ENCODE data around the gene CNGA1. TPM values are rescaled to one million over a fixed set of nuclear protein-coding genes. Genes with fewer than 3 reads are reported as not detected.

Gene CNGA1
- total RNA-seq, 1 experiment from 2014 or later: not detected

DNA sequence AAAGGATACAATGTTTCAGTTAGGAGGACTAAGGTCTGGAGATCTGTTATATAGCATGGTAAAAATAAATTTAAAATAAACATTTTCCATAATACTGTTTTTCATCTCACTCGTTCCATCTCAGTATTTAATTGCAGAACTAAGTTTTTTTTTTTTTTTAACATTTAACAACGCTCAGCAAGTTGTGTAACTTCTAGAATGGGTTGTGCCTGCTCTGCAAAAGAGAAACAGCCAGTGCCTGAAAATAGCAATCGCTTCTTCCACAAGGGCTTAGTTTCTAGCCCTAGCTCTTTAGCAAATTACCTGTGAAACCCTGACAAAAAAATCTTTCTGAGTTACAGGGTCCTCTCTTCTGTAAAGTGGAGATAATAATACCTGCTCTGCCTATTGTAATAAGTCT, 41.9 kb downstream of the CNGA1 start:
- no peak overlapping the region for H3K27ac ChIP-seq
- no peaks in the 10 kb centered on the region for H3K4me1 ChIP-seq (replicated peaks)
- H3K4me3 ChIP-seq: no peak overlapping the region
- no peaks in the 10 kb centered on the region for H3K9me3 ChIP-seq (replicated peaks)
- no peaks in the 10 kb centered on the region for H3K36me3 ChIP-seq
- no peaks in the 10 kb centered on the region for H3K27me3 ChIP-seq (replicated peaks)
- DNase-seq (ENCODE audit: low read depth in 1 of 2, low spot score in 2 of 2): no peak

DNA sequence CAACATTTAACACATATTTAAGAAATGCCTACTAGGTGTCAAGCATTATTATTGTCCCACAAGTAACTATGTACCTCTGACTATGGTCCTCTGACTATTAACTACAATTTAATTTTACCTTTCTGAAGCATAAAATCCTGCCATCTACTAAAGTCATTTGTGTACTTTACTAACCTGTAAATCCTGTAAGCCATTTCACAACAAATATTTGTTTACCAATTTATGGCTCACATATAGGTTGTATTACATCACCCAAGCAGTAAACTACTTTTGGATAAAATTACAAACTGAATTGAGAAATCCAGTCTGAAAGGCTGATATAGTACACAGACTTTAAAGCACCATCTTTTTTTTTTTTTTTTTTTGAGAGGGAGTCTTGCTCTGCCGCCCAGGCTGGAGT, 43.8 kb downstream of the CNGA1 start:
- Histone ChIP-seq H3K4me3 (no peak overlapping the region), H3K36me3 (no peaks in the 10 kb centered on the region)
- DNase-seq (ENCODE audit: low read depth in 1 of 2, low spot score in 2 of 2): no peak

DNA sequence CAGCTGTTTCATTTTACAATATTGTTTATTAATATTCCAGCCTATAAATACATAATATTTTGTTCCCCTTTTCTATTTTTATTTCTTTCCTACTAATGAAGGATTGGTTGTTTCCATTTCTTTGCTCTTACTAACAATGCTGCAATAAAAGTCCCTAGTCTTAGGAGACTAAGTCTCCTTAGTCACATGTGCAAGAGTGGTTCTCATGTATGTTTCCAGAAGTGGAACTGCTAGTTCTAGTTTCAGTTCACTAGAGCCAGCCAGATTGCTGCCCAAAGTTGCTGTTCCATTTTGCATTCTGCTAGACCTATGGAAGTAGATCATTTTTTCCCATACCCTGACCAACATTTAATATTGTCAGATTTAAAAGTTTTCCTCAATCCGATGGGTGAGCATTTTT, 44.3 kb downstream of the CNGA1 start:
- no peaks in the 10 kb centered on the region for H3K36me3 ChIP-seq
- H3K27me3 ChIP-seq (replicated peaks): no peaks in the 10 kb centered on the region
- no peak overlapping the region for H3K4me3 ChIP-seq
- no peaks in the 10 kb centered on the region for H3K4me1 ChIP-seq (replicated peaks)
- H3K27ac ChIP-seq: no peak overlapping the region
- no peaks in the 10 kb centered on the region for H3K9me3 ChIP-seq (replicated peaks)
- DNase-seq (ENCODE audit: low read depth in 1 of 2, low spot score in 2 of 2): no peak

More for the DNA sequence above, 43.8 kb downstream of the CNGA1 start:
- H3K4me1 ChIP-seq (replicated peaks): no peaks in the 10 kb centered on the region
- no peaks in the 10 kb centered on the region for H3K27me3 ChIP-seq (replicated peaks)
- no peaks in the 10 kb centered on the region for H3K9me3 ChIP-seq (replicated peaks)
- no peak overlapping the region for H3K27ac ChIP-seq

DNA sequence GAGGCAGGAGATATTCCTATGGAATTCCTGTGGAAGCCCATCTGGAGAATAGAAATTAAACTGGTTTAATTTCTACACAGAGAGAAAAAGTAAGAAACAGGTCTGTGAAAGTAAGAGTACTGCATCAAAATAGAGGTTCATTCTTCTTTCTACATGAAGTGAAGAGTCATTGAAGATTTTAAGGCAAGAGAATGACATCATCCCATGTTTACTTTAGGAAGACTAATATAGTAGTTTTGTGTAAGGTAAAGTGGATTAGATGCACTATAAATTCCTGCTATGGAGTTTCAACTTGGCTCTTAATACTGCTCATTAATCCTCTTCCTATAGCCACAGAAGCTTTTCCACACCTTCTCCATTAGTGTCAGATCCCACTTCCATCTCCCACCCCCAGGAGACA, 47.6 kb downstream of the CNGA1 start:
- H3K36me3 ChIP-seq: no peaks in the 10 kb centered on the region
- no peaks in the 10 kb centered on the region for H3K27me3 ChIP-seq (replicated peaks)

DNA sequence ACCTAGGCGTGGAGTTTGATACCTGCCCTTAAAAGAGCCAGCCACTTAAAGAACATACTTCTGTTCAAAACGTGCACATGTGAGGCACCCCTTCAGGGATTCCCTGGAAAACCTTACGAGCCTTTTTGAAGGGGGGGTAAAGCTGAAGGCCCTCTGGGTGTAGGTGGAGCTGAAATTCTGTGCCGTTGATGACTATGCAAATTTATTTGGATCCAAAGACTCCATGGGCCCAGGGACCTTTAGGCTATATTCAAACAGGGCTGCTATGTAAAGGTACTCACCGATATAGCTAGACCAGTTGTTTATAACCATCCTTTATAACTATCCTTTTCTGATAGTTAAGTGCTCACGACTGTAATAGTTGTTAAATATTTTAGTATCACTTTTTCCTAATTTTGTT, 61.8 kb downstream of the CNGA1 start:
- no peaks in the 10 kb centered on the region for H3K27me3 ChIP-seq (replicated peaks)
- H3K36me3 ChIP-seq: no peaks in the 10 kb centered on the region
- no peak overlapping the region for H3K27ac ChIP-seq
- DNase-seq (ENCODE audit: low read depth in 1 of 2, low spot score in 2 of 2): no peak
- no peaks in the 10 kb centered on the region for H3K9me3 ChIP-seq (replicated peaks)
- no peak overlapping the region for H3K4me3 ChIP-seq
- H3K4me1 ChIP-seq (replicated peaks): no peaks in the 10 kb centered on the region

More for the DNA sequence above, 47.6 kb downstream of the CNGA1 start:
- Histone ChIP-seq H3K27ac (no peak overlapping the region), H3K9me3 (replicated peaks) (no peaks in the 10 kb centered on the region), H3K4me3 (no peak overlapping the region), H3K4me1 (replicated peaks) (no peaks in the 10 kb centered on the region)
- no peak for DNase-seq (ENCODE audit: low read depth in 1 of 2, low spot score in 2 of 2)

DNA sequence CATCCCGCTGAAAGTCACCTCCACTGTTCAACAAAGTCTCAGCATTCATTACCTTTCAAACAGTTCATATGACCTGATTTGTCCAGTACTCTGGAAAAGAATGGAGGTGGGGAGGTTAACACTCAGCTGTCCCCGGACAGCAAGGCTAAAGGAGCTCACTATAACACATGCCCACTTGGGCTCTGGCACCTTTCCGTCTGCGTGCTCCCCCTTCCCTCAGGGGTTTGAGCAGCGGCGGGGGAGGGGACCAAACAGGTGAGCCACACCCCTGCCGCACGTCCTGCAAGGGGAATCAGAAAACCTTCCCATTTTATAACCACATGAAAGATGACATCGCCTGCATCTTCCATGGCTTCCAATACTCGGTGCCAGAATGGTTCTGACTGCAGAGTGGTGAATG, 62.2 kb downstream of the CNGA1 start:
- H3K36me3 ChIP-seq: no peaks in the 10 kb centered on the region
- H3K27me3 ChIP-seq (replicated peaks): no peaks in the 10 kb centered on the region
- no peaks in the 10 kb centered on the region for H3K4me1 ChIP-seq (replicated peaks)
- DNase-seq (ENCODE audit: low read depth in 1 of 2, low spot score in 2 of 2): no peak
- H3K4me3 ChIP-seq: no peak overlapping the region
- no peak overlapping the region for H3K27ac ChIP-seq
- no peaks in the 10 kb centered on the region for H3K9me3 ChIP-seq (replicated peaks)

DNA sequence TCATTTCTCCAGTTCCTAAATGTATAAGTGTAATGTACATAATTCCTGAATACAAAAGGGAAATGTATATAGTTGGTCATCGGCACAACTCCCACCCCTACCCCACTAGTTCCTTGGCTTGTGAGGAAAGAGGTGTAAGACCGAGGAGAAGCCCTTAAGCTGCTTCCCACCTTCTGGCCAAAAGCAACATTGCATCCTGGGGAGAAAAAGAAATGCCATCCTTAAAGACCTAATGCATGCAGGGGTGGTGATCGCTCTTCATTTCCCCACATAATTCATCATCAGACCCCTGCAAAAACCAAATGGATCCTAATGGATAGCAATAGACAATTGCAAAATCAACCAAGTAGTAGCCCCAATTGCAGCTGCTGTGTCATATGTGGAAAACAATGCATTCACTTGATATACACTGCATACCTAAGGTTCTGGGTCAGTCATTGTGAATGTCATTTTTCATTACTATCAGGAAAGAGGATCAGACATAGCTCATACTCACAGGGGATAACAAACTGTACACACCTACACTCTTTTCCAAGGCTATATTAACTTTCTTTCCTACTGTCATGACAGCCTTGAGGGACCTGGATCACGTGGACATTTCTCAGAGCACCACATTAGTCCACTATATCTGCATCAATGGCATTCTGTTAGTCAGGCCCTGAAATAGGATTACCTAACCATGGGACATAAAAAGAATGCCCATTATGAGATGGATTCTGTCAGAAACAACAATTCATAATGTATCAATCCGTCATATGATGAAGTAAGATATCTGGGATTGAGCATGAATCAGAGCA, 70.4 kb downstream of the CNGA1 start:
- DNase-seq (ENCODE audit: low read depth in 1 of 2, low spot score in 2 of 2): no peak
- no peaks in the 10 kb centered on the region for H3K27me3 ChIP-seq (replicated peaks)
- no peaks in the 10 kb centered on the region for H3K9me3 ChIP-seq (replicated peaks)
- no peak overlapping the region for H3K4me3 ChIP-seq
- no peak overlapping the region for H3K27ac ChIP-seq
- H3K4me1 ChIP-seq (replicated peaks): no peaks in the 10 kb centered on the region
- no peaks in the 10 kb centered on the region for H3K36me3 ChIP-seq

DNA sequence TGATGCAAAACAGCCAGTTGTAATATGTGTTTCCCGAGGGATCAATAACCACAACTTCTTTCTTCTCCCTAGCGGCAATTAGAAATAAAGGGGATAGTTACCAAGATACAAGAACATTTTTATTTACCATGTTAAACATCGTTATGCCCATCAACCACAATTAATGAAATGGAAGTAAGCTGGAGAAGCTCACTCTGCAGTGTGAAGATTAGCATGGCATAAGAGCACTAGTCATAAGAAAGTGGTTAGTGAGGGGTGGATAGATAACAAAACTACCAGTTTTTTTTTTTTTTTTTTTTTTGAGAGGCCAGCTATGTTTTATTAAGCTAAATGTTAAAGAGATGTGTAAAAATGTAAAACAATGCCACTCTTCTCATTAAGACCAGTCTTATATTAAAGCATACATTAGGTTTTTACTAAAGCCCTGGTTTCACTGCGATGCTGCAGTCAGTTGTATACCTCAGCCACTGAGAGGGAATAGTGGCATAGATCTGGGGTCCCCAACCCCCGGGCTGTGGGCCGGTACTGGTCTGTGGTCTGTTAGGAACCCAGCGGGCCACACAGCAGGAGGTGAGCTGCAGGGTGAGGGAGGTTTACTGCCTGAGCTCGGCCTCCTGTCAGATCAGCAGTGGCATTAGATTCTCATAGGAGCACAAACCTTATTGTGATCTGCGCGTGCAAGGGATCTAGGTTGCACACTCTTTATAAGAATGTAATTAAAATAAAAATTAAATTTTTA, 74.2 kb downstream of the CNGA1 start:
- no peak overlapping the region for H3K4me3 ChIP-seq

DNA sequence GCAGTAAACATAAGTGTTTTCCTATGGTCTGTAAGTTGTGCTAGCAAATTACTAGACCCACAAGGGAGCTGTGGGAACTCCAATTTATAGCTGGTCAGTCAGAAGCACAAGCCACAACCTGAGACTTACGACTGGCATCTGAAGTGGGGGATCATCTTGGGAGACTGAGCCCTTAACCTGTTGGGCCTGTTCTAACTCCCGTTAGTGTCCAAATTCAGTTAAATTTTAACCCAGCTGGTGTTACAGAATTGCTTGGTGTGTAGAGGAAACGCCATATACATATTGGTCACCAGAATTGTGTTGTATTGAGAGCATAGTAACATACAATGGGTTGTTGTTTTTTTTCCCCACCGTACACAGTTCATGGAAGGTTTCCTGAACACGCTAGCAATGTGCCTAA, 77.0 kb downstream of the CNGA1 start:
- Histone ChIP-seq H3K27ac (no peak overlapping the region), H3K4me1 (replicated peaks) (no peaks in the 10 kb centered on the region), H3K9me3 (replicated peaks) (no peaks in the 10 kb centered on the region), H3K36me3 (no peaks in the 10 kb centered on the region), H3K4me3 (no peak overlapping the region), H3K27me3 (replicated peaks) (no peaks in the 10 kb centered on the region)
- DNase-seq (ENCODE audit: low read depth in 1 of 2, low spot score in 2 of 2): no peak

More for the DNA sequence above, 74.2 kb downstream of the CNGA1 start:
- Histone ChIP-seq H3K4me1 (replicated peaks) (no peaks in the 10 kb centered on the region), H3K9me3 (replicated peaks) (no peaks in the 10 kb centered on the region), H3K27ac (no peak overlapping the region), H3K36me3 (no peaks in the 10 kb centered on the region), H3K27me3 (replicated peaks) (no peaks in the 10 kb centered on the region)
- no peak for DNase-seq (ENCODE audit: low read depth in 1 of 2, low spot score in 2 of 2)

DNA sequence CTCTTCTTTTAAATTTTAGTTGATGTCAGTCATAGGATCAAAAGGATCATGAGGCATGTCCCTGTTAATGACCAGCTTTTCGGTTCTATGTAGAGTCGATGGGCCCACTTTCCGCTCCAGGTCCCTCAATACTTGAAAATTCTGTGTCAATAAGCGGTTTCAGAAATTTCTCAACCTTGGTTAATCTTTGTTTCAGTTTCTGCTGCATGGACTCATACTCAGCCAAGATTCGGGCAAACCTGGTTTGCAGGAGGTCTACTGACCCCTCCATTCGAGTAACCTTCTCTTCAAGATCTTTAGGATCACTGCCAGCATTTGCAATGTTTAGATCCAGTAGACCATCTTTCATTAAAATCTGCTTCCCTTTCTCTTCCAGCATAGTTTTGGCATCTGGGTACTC, 80.1 kb downstream of the CNGA1 start:
- no peak for DNase-seq (ENCODE audit: low read depth in 1 of 2, low spot score in 2 of 2)
- Histone ChIP-seq H3K27me3 (replicated peaks) (no peaks in the 10 kb centered on the region), H3K36me3 (no peaks in the 10 kb centered on the region)

DNA sequence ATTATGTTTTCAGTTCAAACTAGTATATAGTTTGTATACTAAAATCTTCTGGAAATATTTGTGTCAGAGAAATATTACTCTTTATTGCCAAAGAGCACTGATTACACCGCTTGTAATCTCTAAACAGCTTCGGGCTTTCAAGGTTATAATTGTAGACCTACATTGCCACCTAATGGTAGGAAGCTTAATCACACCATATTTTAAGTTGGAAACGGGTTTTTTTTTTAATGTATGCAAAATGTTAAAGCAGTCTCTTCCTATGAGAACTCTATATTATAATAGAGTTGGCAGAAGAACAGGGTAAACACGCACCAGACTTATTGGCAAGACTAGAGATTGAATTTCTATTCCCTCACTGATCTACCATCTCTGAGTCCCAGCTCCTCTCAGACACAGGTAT, 82.6 kb downstream of the CNGA1 start:
- Histone ChIP-seq H3K9me3 (replicated peaks) (no peaks in the 10 kb centered on the region), H3K27me3 (replicated peaks) (no peaks in the 10 kb centered on the region), H3K4me1 (replicated peaks) (no peaks in the 10 kb centered on the region), H3K4me3 (no peak overlapping the region), H3K27ac (no peak overlapping the region), H3K36me3 (no peaks in the 10 kb centered on the region)
- DNase-seq (ENCODE audit: low read depth in 1 of 2, low spot score in 2 of 2): no peak

More for the DNA sequence above, 80.1 kb downstream of the CNGA1 start:
- H3K4me1 ChIP-seq (replicated peaks): no peaks in the 10 kb centered on the region
- H3K27ac ChIP-seq: no peak overlapping the region
- H3K4me3 ChIP-seq: no peak overlapping the region
- H3K9me3 ChIP-seq (replicated peaks): no peaks in the 10 kb centered on the region

DNA sequence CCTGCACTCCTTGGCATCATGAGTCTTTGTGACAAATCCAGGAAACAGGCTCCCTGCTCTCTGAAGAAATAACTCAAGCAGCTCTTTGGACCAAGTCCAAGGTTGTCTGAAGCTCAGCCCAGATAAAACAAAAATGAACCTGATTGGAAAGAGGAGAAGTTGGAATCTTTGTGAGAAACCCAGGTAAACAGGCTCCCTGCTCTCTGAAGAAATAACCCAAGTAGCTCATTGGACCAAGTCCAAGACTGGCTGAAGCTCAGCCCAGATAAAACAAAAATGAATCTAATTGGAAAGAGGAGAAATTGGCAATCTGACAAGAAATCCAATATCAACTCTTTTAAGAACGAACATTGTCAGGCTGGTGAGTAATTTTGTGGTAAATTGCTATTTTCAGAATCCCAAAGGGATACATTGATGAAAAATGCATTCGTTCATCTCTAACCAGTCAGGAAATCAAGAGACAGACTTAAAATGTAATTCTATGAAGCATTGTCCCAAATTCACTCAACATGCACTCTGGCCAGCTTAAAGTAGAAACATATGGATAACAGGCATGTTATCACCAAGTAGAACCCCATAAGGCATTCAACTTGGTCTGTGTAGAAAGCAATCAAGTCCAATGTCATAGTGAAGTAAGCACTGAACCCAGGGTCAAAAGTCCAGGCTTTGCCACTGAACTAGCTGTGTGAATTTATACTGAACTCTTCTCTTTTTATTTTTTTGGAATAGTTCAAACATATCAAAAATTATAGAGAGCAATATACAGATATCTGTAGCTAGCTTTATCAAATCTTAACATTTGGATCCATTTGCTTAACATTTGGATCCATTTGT, 85.3 kb downstream of the CNGA1 start:
- Histone ChIP-seq H3K4me3 (no peak overlapping the region), H3K36me3 (no peaks in the 10 kb centered on the region), H3K27me3 (replicated peaks) (no peaks in the 10 kb centered on the region), H3K9me3 (replicated peaks) (no peaks in the 10 kb centered on the region), H3K27ac (no peak overlapping the region), H3K4me1 (replicated peaks) (no peaks in the 10 kb centered on the region)
- DNase-seq (ENCODE audit: low read depth in 1 of 2, low spot score in 2 of 2): no peak

DNA sequence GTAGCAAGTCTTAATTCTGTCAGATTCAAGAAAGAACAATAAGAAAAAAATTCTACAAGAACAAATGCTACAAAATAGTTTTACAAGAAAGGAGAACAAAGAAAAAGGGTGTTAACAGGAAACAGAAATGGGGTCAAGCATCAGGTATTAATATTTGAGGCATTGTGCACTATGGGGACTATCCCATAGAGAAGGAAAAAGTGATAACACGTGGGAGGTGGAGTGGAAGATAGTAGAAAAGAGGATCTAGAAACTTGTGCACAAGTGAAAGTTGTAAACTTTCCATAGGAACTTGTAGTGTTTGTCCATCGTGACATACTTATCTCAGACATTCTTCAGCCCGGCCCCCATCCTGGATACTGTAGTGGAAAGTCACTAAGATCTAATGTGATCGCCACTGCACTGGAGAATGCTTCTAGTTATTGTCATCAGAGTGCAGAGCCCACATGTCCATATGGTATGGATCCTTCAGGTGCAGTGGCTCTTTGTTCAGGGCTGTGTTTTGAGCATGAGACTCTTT, 86.7 kb downstream of the CNGA1 start:
- Histone ChIP-seq H3K27me3 (replicated peaks) (no peaks in the 10 kb centered on the region), H3K4me1 (replicated peaks) (no peaks in the 10 kb centered on the region), H3K4me3 (no peak overlapping the region), H3K27ac (no peak overlapping the region), H3K36me3 (no peaks in the 10 kb centered on the region), H3K9me3 (replicated peaks) (no peaks in the 10 kb centered on the region)
- no peak for DNase-seq (ENCODE audit: low read depth in 1 of 2, low spot score in 2 of 2)
